Endothelial cell of umbilical vein (primary cell): ENCODE data around the gene MDGA2. TPM values are rescaled to one million over a fixed set of nuclear protein-coding genes. Genes with fewer than 3 reads are reported as not detected.

ENCODE experiments used
- BruUV-seq: library from RNA; stranded (reverse); fragments of 400-500 nt; replicated peaks from 2 replicates; lab custom pipeline; 2021; lab: Mats Ljungman, UMichigan
- CTCF ChIA-PET: fragments of 300-600, 350-600 bp; sonication (Branson Sonifier 250); formaldehyde crosslinking; loops from one replicate; lab custom pipeline; 2021; ENCODE audit warnings: antibody characterized with exemption, inconsistent platforms; lab: Charles Lee
- POLR2A ChIA-PET: fragments of 300-600, 350-600 bp; sonication (Branson Sonifier 250); formaldehyde crosslinking; loops from one replicate; lab custom pipeline; 2021; ENCODE audit warnings: antibody characterized with exemption, inconsistent platforms; lab: Charles Lee
- DNase-seq: peaks from one replicate; pipeline ENCODE4 v3.0.0-alpha.2; 2011; ENCODE audit warnings: low read depth, low spot score
- FAIRE-seq: peaks from 2 replicates; lab custom pipeline; 2011; peaks lifted over from hg19 to GRCh38; lab: Jason Lieb, UNC
- H2AFZ ChIP-seq: 2 replicates; pipeline ENCODE4 v1.6.0; 2012; ENCODE audit warnings: low read depth, low read length, control low read depth, inconsistent platforms
- H3K27ac ChIP-seq: 2 replicates; pipeline ENCODE4 v1.5.1; 2011; ENCODE audit warnings: low read depth, mild to moderate bottlenecking, control low read depth, low read length, moderate library complexity; ENCODE audit not compliant: insufficient read depth
- H3K27me3 ChIP-seq, 2 experiments: 2 replicates each; pipeline versions ENCODE4 v1.6.0 to v1.6.1; 2011; ENCODE audit warnings: low read length in 2 of 2, mixed read lengths in 1 of 2; ENCODE audit not compliant: control insufficient read depth in 2 of 2, insufficient read depth in 2 of 2
- H3K36me3 ChIP-seq, 2 experiments: 2 replicates in 1 of 2; 3 replicates in 1 of 2; pipeline ENCODE4 v1.5.1; 2011; ENCODE audit warnings: low read length in 2 of 2, mild to moderate bottlenecking in 1 of 2, moderate library complexity in 1 of 2; ENCODE audit not compliant: control insufficient read depth in 2 of 2, insufficient read depth in 2 of 2; ENCODE audit errors: extremely low read depth in 1 of 2
- H3K4me1 ChIP-seq: 3 replicates; pipeline ENCODE4 v1.5.1; 2011; ENCODE audit warnings: mild to moderate bottlenecking, low read length; ENCODE audit not compliant: control insufficient read depth, insufficient read depth; ENCODE audit errors: extremely low read depth
- H3K4me2 ChIP-seq: 2 replicates; pipeline ENCODE4 v1.6.1; 2011; ENCODE audit warnings: low read length, control low read depth, mixed read lengths; ENCODE audit not compliant: insufficient read depth
- H3K4me3 ChIP-seq, 3 experiments: fragments of 200-600 bp in 1 of 3; sonication (generic), shearing (Covaris generic) in 1 of 3; replicated peaks in 1 of 3; 2 replicates each; pipeline ENCODE4 v1.5.1; 2011 to 2016; ENCODE audit warnings: control low read depth in 3 of 3, low read length in 3 of 3, mild to moderate bottlenecking in 2 of 3, inconsistent platforms in 1 of 3, low read depth in 1 of 3, moderate library complexity in 1 of 3; ENCODE audit not compliant: insufficient read depth in 1 of 3
- H3K79me2 ChIP-seq: 2 replicates; pipeline ENCODE4 v1.6.0; 2012; ENCODE audit warnings: low read length, inconsistent platforms; ENCODE audit not compliant: control insufficient read depth, insufficient read depth
- H3K9ac ChIP-seq: replicated peaks from 2 replicates; pipeline ENCODE3; 2011; ENCODE audit warnings: low read length, control low read depth; ENCODE audit not compliant: insufficient read depth; ENCODE audit errors: extremely low read depth
- H3K9me1 ChIP-seq: replicated peaks from 3 replicates; pipeline ENCODE4 v1.6.0; 2011; ENCODE audit warnings: mild to moderate bottlenecking, low read length; ENCODE audit not compliant: control insufficient read depth, insufficient read depth; ENCODE audit errors: extremely low read depth
- H3K9me3 ChIP-seq: replicated peaks from 2 replicates; pipeline ENCODE4 v1.5.1; 2012; ENCODE audit warnings: low read length, inconsistent platforms; ENCODE audit not compliant: control insufficient read depth, insufficient read depth
- H4K20me1 ChIP-seq: replicated peaks from 2 replicates; pipeline ENCODE3; 2011; ENCODE audit warnings: mild to moderate bottlenecking, low read length; ENCODE audit not compliant: control insufficient read depth, insufficient read depth; ENCODE audit errors: extremely low read depth
- CTCF ChIP-seq, 2 donors: IDR thresholded peaks; 1 replicate in 1 of 2; 2 replicates in 1 of 2; pipeline ENCODE4 v1.5.1; 2011; ENCODE audit warnings: low read length in 2 of 2, mild to moderate bottlenecking in 2 of 2, moderate library complexity in 2 of 2, control low read depth in 1 of 2, inconsistent platforms in 1 of 2, low read depth in 1 of 2; ENCODE audit not compliant: insufficient read depth in 1 of 2; ENCODE audit errors: extremely low read depth in 1 of 2
- EZH2 ChIP-seq: IDR thresholded peaks from 2 replicates; pipeline ENCODE4 v1.6.1; 2012; ENCODE audit warnings: borderline replicate concordance, low read depth, mild to moderate bottlenecking, moderate library complexity, low read length, inconsistent platforms; ENCODE audit not compliant: severe bottlenecking
- FOS ChIP-seq: IDR thresholded peaks from 2 replicates; pipeline ENCODE4 v1.6.1; 2011; ENCODE audit warnings: mild to moderate bottlenecking, low read length, moderate library complexity, borderline replicate concordance; ENCODE audit not compliant: insufficient read depth
- GATA2 ChIP-seq: IDR thresholded peaks from 2 replicates; pipeline ENCODE4 v1.7.0; 2011; ENCODE audit warnings: low read depth, mild to moderate bottlenecking, moderate library complexity, mixed read lengths, low read length; ENCODE audit not compliant: insufficient read length, insufficient read depth
- JUN ChIP-seq: IDR thresholded peaks from 2 replicates; pipeline ENCODE4 v1.6.1; 2011; ENCODE audit warnings: borderline replicate concordance, low read depth; ENCODE audit not compliant: insufficient read length, insufficient read depth
- MAX ChIP-seq: IDR thresholded peaks from 2 replicates; pipeline ENCODE4 v1.6.1; 2011; ENCODE audit not compliant: insufficient read depth, insufficient read length
- MYC ChIP-seq: IDR thresholded peaks from one replicate; pipeline ENCODE4 v1.6.1; 2011; ENCODE audit warnings: mild to moderate bottlenecking, low read depth, low read length
- POLR2A ChIP-seq: IDR thresholded peaks from 2 replicates; pipeline ENCODE4 v1.6.1; 2012; ENCODE audit warnings: low read depth, mild to moderate bottlenecking, control low read depth, low read length
- POLR2AphosphoS5 ChIP-seq: IDR thresholded peaks from 2 replicates; pipeline ENCODE4 v1.6.1; 2012; ENCODE audit warnings: low read depth, mild to moderate bottlenecking, control low read depth, low read length, moderate library complexity; ENCODE audit not compliant: insufficient read depth
- dilution Hi-C: fragments of 300-500 bp; cut with MboI; formaldehyde crosslinking; loops from one replicate; pipeline ENCODE4 v1.15.0; 2019; ENCODE audit warnings: low sequenced_read_pairs; ENCODE audit not compliant: extremely low pct_ligation_motif_present
- intact Hi-C: fragments of 100-400 bp; cut with micrococcal nuclease; formaldehyde crosslinking; loops from one replicate; pipeline ENCODE4 v1.10.0; 2022
- polyA plus RNA-seq, 4 experiments: library from polyadenylated mRNA; depleted of rRNA in 3 of 4; stranded (reverse) in 3 of 4; unstranded in 1 of 4; fragments of >200 nt; gene quantifications; 2 replicates each; pipeline versions ENCODE4 v1.2.1 to v1.2.3, GENCODE V29; 2011 to 2012; ENCODE audit warnings: missing spikeins in 1 of 4
- total RNA-seq: library from RNA; stranded (reverse); gene quantifications from 2 replicates; pipeline ENCODE4 v1.2.3, GENCODE V29; 2021

The MDGA2 gene
- total and polyA plus RNA-seq, 2 donors (not counting 3 experiments of a cell fraction or from before 2014, with no cell fraction given): not detected

GRCh38 chr14:47539031-47539461 lies 136.4 kb downstream of the MDGA2 start:
- H2AFZ ChIP-seq: no peak overlapping the region
- POLR2A ChIA-PET: no interaction called here
- intact Hi-C loops: loop anchor here (5.0 kb wide), 1 partner anchor 957 kb away; no protein-coding TSS in a partner anchor
- no peaks in the 10 kb centered on the region for H3K9me3 ChIP-seq
- no peak for FAIRE-seq
- H3K9ac ChIP-seq: no peak overlapping the region
- no peaks in the 10 kb centered on the region for H3K9me1 ChIP-seq
- no peaks in the 10 kb centered on the region for H3K27me3 ChIP-seq
- H3K79me2 ChIP-seq: no peaks in the 10 kb centered on the region
- TF ChIP-seq CTCF (IDR thresholded peaks at IDR 0.05; ENCODE audit: extremely low read depth in 1 of 2, insufficient read depth in 1 of 2, low read depth in 1 of 2, low read length in 2 of 2): peak in 1 of 2 donors; percentile 15
- TF ChIP-seq POLR2AphosphoS5: no peak
- peak; percentile 13 for DNase-seq
- H4K20me1 ChIP-seq: no peaks in the 10 kb centered on the region
- BruUV-seq: no TSS peak
- CTCF ChIA-PET: interaction anchor here (0.9 kb wide), 1 partner anchor 1049 kb away, joined by 3 read pairs; no protein-coding TSS in a partner anchor
- no peaks in the 10 kb centered on the region for H3K36me3 ChIP-seq
- no peak overlapping the region for H3K27ac ChIP-seq
- H3K4me3 ChIP-seq: no peak overlapping the region
- no peaks in the 10 kb centered on the region for H3K4me1 ChIP-seq
- dilution Hi-C loops: no loop called here
- H3K4me2 ChIP-seq: no peak overlapping the region

- Histone ChIP-seq H4K20me1 (no peaks in the 10 kb centered on the region), H3K9ac (no peak overlapping the region), H3K36me3 (no peaks in the 10 kb centered on the region), H3K4me2 (no peak overlapping the region), H3K27ac (no peak overlapping the region), H3K9me1 (no peaks in the 10 kb centered on the region), H3K4me3 (no peak overlapping the region), H2AFZ (no peak overlapping the region), H3K79me2 (no peaks in the 10 kb centered on the region), H3K4me1 (no peaks in the 10 kb centered on the region), H3K27me3 (no peaks in the 10 kb centered on the region), H3K9me3 (no peaks in the 10 kb centered on the region)
- ChIA-PET CTCF (no interaction called here), POLR2A (no interaction called here)
- TF ChIP-seq JUN: no peak
- TF ChIP-seq FOS: no peak
- TF ChIP-seq MYC: no peak
- no peak for TF ChIP-seq POLR2A
- no peak for TF ChIP-seq MAX
- no peak for TF ChIP-seq EZH2
- no peak for TF ChIP-seq POLR2AphosphoS5
- no peak for TF ChIP-seq CTCF (IDR thresholded peaks at IDR 0.05; ENCODE audit: extremely low read depth in 1 of 2, insufficient read depth in 1 of 2, low read depth in 1 of 2, low read length in 2 of 2)
- no peak for TF ChIP-seq GATA2
- intact Hi-C loops (loop anchor here (5.0 kb wide), 1 partner anchor 954 kb away; no protein-coding TSS in a partner anchor), dilution Hi-C loops (no loop called here)
- FAIRE-seq (no peak), DNase-seq (no peak)
- no TSS peak for BruUV-seq
Measured at GRCh38 chr14:47536341-47536740, 139.1 kb downstream of the MDGA2 start.
